ENCODE measurements around the gene RCAN3. TPM values are rescaled to one million over a fixed set of nuclear protein-coding genes. Genes with fewer than 3 reads are reported as not detected.

RCAN3 gene
- total RNA-seq, 1 experiment from 2014 or later = 25.6 TPM

DNA sequence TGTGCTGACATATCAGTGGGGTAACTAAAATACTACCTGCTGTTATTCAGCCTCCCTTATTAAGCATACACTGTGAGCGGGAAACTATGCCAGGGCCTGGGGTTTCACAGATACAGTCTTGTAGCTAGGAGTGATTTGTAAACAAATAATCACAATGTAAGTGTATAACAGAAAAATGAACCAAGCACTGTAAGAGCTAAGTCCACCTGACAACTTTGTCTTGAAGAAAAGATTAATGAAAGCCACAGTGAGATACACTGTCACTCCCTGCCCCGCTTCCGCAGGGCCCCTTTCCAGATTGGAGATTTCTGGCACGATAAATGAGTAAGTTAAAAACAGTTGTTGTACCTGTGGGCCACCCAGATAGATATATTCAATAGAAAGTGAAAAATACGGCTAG lies 4.8 kb downstream of the RCAN3 start:
- H3K27ac ChIP-seq (ENCODE audit: low read length) = no peak overlapping the region
- TF ChIP-seq, protein P1, sequence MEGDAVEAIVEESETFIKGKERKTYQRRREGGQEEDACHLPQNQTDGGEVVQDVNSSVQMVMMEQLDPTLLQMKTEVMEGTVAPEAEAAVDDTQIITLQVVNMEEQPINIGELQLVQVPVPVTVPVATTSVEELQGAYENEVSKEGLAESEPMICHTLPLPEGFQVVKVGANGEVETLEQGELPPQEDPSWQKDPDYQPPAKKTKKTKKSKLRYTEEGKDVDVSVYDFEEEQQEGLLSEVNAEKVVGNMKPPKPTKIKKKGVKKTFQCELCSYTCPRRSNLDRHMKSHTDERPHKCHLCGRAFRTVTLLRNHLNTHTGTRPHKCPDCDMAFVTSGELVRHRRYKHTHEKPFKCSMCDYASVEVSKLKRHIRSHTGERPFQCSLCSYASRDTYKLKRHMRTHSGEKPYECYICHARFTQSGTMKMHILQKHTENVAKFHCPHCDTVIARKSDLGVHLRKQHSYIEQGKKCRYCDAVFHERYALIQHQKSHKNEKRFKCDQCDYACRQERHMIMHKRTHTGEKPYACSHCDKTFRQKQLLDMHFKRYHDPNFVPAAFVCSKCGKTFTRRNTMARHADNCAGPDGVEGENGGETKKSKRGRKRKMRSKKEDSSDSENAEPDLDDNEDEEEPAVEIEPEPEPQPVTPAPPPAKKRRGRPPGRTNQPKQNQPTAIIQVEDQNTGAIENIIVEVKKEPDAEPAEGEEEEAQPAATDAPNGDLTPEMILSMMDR (conservative IDR thresholded peaks at IDR 0.05; ENCODE audit: low read depth, low read length) = no peak
- TF ChIP-seq EZH2phosphoT487 (IDR thresholded peaks at IDR 0.05; ENCODE audit: borderline replicate concordance, low read length) = no peak
- no peak for TF ChIP-seq EZH2 (IDR thresholded peaks at IDR 0.05; ENCODE audit: low read length, unreplicated experiment)
- intact Hi-C loops (cut with micrococcal nuclease) = loop anchor here (10.0 kb wide), 1 partner anchor 127 kb away; no protein-coding TSS in a partner anchor
- H3F3A ChIP-seq (ENCODE audit: low read length, unreplicated experiment) = no peaks in the 10 kb centered on the region
- POLR2A ChIA-PET (ENCODE audit: unreplicated experiment) = no interaction called here
- H3K4me1 ChIP-seq (ENCODE audit: insufficient read depth, low read length) = peaks cover 25% of the 10 kb centered on the region
- no peaks in the 10 kb centered on the region for H3K9me2 ChIP-seq (replicated peaks; ENCODE audit: low read length)
- H3K27me3 ChIP-seq (ENCODE audit: low read length) = no peaks in the 10 kb centered on the region
- ATAC-seq (no peak), DNase-seq (no peak)
- H3K9ac ChIP-seq (ENCODE audit: low read length) = no peak overlapping the region
- BruUV-seq (replicated peaks) = no TSS peak
- no peak overlapping the region for H3K4me3 ChIP-seq (ENCODE audit: low read length)
- H3K9me3 ChIP-seq (ENCODE audit: low read length) = no peaks in the 10 kb centered on the region
- H3K4me2 ChIP-seq (ENCODE audit: low read length) = no peak overlapping the region
- H3K79me2 ChIP-seq (ENCODE audit: low read length) = peaks cover 56% of the 10 kb centered on the region
- CTCF ChIA-PET = no interaction called here
- H3K36me3 ChIP-seq (ENCODE audit: low read depth, low read length) = no peaks in the 10 kb centered on the region
- no peaks in the 10 kb centered on the region for H4K20me1 ChIP-seq (ENCODE audit: low read length)
- no peak overlapping the region for H2AFZ ChIP-seq (ENCODE audit: low read length)

DNA sequence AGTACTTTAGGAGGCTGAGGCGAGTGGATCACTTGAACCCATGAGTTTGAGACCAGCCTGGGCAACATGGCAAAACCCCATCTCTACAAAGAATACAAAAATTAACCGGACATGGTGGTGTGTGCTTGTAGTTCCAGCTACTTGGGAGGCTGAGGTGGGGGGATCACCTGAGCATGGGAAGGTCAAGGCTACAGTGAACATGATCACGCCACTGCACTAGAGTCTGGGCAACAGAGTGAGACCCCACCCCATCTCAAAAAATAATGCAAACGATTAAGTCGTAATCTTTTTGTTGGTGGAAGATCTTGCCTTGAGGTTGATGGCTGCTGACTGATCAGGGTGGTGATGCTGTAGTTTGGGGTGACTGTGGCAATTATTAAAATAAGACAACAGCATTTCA lies 6.3 kb downstream of the RCAN3 start:
- Histone ChIP-seq H3K9me2 (replicated peaks; ENCODE audit: low read length) (no peaks in the 10 kb centered on the region), H4K20me1 (ENCODE audit: low read length) (no peaks in the 10 kb centered on the region), H3K4me1 (ENCODE audit: insufficient read depth, low read length) (peaks cover 21% of the 10 kb centered on the region), H3K4me3 (ENCODE audit: low read length) (no peak overlapping the region), H3K4me2 (ENCODE audit: low read length) (no peak overlapping the region), H3K9me3 (ENCODE audit: low read length) (no peaks in the 10 kb centered on the region), H3K79me2 (ENCODE audit: low read length) (peaks cover 56% of the 10 kb centered on the region), H3K27me3 (ENCODE audit: low read length) (no peaks in the 10 kb centered on the region), H3K9ac (ENCODE audit: low read length) (no peak overlapping the region), H3K27ac (ENCODE audit: low read length) (no peak overlapping the region), H3K36me3 (ENCODE audit: low read depth, low read length) (no peaks in the 10 kb centered on the region), H2AFZ (ENCODE audit: low read length) (no peak overlapping the region), H3F3A (ENCODE audit: low read length, unreplicated experiment) (no peaks in the 10 kb centered on the region)
- no peak for ATAC-seq
- no peak for DNase-seq
- POLR2A ChIA-PET (ENCODE audit: unreplicated experiment) = no interaction called here
- TF ChIP-seq EZH2phosphoT487 (IDR thresholded peaks at IDR 0.05; ENCODE audit: borderline replicate concordance, low read length) (no peak), EZH2 (IDR thresholded peaks at IDR 0.05; ENCODE audit: low read length, unreplicated experiment) (no peak)
- TF ChIP-seq, protein P1 (conservative IDR thresholded peaks at IDR 0.05; ENCODE audit: low read depth, low read length) = no peak
- intact Hi-C loops (cut with micrococcal nuclease) = loop anchor here (10.0 kb wide), 1 partner anchor 126 kb away; no protein-coding TSS in a partner anchor
- CTCF ChIA-PET = no interaction called here
- no TSS peak for BruUV-seq (replicated peaks)

DNA sequence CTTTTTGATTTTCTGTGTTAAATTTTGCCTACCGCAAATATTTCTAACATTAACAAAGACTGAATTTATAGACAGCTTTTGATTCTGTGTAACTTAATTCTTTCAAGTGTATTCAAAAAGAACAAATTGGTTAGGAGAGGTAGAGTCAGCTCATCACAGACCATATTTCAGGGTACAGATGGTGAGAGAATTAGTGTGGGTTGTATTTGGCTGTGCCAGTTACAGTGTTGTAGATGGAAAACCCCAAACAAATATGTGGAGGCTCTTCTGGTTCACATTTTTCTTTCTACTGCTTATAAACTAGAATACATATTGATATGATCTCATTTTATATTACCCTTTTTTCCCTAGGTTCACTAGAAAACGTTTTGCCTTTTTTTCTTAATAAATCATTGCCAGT lies 11.1 kb downstream of the RCAN3 start:
- Histone ChIP-seq H3K4me1 (ENCODE audit: insufficient read depth, low read length) (peaks cover 20% of the 10 kb centered on the region), H3K27ac (ENCODE audit: low read length) (no peak overlapping the region), H3F3A (ENCODE audit: low read length, unreplicated experiment) (peaks cover 6% of the 10 kb centered on the region), H3K9ac (ENCODE audit: low read length) (no peak overlapping the region), H3K27me3 (ENCODE audit: low read length) (no peaks in the 10 kb centered on the region), H3K36me3 (ENCODE audit: low read depth, low read length) (no peaks in the 10 kb centered on the region), H3K79me2 (ENCODE audit: low read length) (peaks cover 29% of the 10 kb centered on the region), H3K4me2 (ENCODE audit: low read length) (no peak overlapping the region), H2AFZ (ENCODE audit: low read length) (no peak overlapping the region), H3K9me2 (replicated peaks; ENCODE audit: low read length) (no peaks in the 10 kb centered on the region), H4K20me1 (ENCODE audit: low read length) (no peaks in the 10 kb centered on the region), H3K4me3 (ENCODE audit: low read length) (no peak overlapping the region), H3K9me3 (ENCODE audit: low read length) (no peaks in the 10 kb centered on the region)
- CTCF ChIA-PET = no interaction called here
- no TSS peak for BruUV-seq (replicated peaks)
- TF ChIP-seq, protein P1 (conservative IDR thresholded peaks at IDR 0.05; ENCODE audit: low read depth, low read length) = no peak
- no peak for TF ChIP-seq EZH2 (IDR thresholded peaks at IDR 0.05; ENCODE audit: low read length, unreplicated experiment)
- no peak for TF ChIP-seq EZH2phosphoT487 (IDR thresholded peaks at IDR 0.05; ENCODE audit: borderline replicate concordance, low read length)
- no peak for ATAC-seq
- intact Hi-C loops (cut with micrococcal nuclease) = no loop called here
- DNase-seq = no peak
- POLR2A ChIA-PET (ENCODE audit: unreplicated experiment) = interaction anchor here (1.1 kb wide), 1 partner anchor 149 kb away, joined by 4 read pairs; no protein-coding TSS in a partner anchor

Measured in PC-3 (cell line).